Lower leg skin (tissue), 4 donors: Measurements from ENCODE around the gene CEP57. TPM values are rescaled to one million over a fixed set of nuclear protein-coding genes. Genes with fewer than 3 reads are reported as not detected.
"Not testable (repeated sequence)": the region's sequence is repeated elsewhere in the genome, so short reads cannot be mapped to it uniquely, and the experiment has no call there.

Experiments
- DNase-seq, 2 donors: peaks; one replicate each; pipeline ENCODE4 v3.0.0-alpha.2; 2019; ENCODE audit warnings: low spot score in 2 of 2
- H3K4me3 ChIP-seq: fragments of 200-600 bp; sonication (generic); 2 replicates; pipeline ENCODE4 v1.5.1; 2017; ENCODE audit warnings: mild to moderate bottlenecking, low read depth; ENCODE audit not compliant: poor library complexity, severe bottlenecking
- CTCF ChIP-seq, 3 donors: fragments of 450-650 bp; IDR thresholded peaks; one replicate each; pipeline ENCODE4 v1.5.1; 2016; ENCODE audit warnings: antibody characterized with exemption in 3 of 3, mild to moderate bottlenecking in 3 of 3, moderate library complexity in 2 of 3
- POLR2A ChIP-seq, 2 donors: fragments of 450-650 bp; IDR thresholded peaks; one replicate each; pipeline ENCODE4 v1.6.1; 2016 to 2017; ENCODE audit warnings: antibody characterized with exemption in 2 of 2, mild to moderate bottlenecking in 1 of 2, moderate library complexity in 1 of 2
- WGBS, 2 donors: methylation state at CpG; one replicate each; pipeline ENCODE4 v1.1.5; 2018; 5-methylcytosine and 5-hydroxymethylcytosine counted together
- intact Hi-C: fragments of 100-400 bp; cut with DNase I; formaldehyde crosslinking; loops from one replicate; pipeline ENCODE4 v1.15.0; 2023; ENCODE audit warnings: low total_unique reads
- total RNA-seq, 4 donors: library from RNA; depleted of rRNA; stranded (reverse); fragments of >200 nt; gene quantifications; one replicate each; pipeline ENCODE4 v1.1.0, GENCODE V29; 2016

The CEP57 gene
- total RNA-seq, 4 donors from 2014 or later = 19.7 to 31.4 (median 28.2) TPM

- WGBS, 2 donors = 86 to 88% methylated on average over 1 of the region's 1 CpG
- TF ChIP-seq POLR2A (IDR thresholded peaks at IDR 0.05) (no peak), CTCF (IDR thresholded peaks at IDR 0.05) (no peak)
- intact Hi-C loops = no loop called here
Observed at GRCh38 chr11:95799546-95799945, 9.2 kb downstream of the CEP57 start.

GRCh38 chr11:95800438-95800837, 10.1 kb downstream of the CEP57 start:
- WGBS, 2 donors = 93 to 95% methylated on average over 12 of the region's 12 CpGs
- TF ChIP-seq CTCF (IDR thresholded peaks at IDR 0.05) (no peak), POLR2A (IDR thresholded peaks at IDR 0.05) (no peak)
- no peak overlapping the region for H3K4me3 ChIP-seq
- DNase-seq = no peak
- intact Hi-C loops = no loop called here

More at GRCh38 chr11:95799546-95799945, 9.2 kb downstream of the CEP57 start:
- no peak overlapping the region for H3K4me3 ChIP-seq
- no peak for DNase-seq

GRCh38 chr11:95802806-95803205, 12.5 kb downstream of the CEP57 start:
- intact Hi-C loops = no loop called here
- DNase-seq = no peak
- TF ChIP-seq CTCF (IDR thresholded peaks at IDR 0.05) (no peak), POLR2A (IDR thresholded peaks at IDR 0.05) (no peak)
- WGBS, 2 donors = 94 to 97% methylated on average over 1 of the region's 1 CpG
- H3K4me3 ChIP-seq = no peak overlapping the region

GRCh38 chr11:95803973-95804372, 13.7 kb downstream of the CEP57 start:
- no peak for DNase-seq
- 96 to 99% methylated on average over 2 of the region's 2 CpGs for WGBS, 2 donors
- TF ChIP-seq POLR2A (IDR thresholded peaks at IDR 0.05) (no peak), CTCF (IDR thresholded peaks at IDR 0.05) (no peak)
- no peak overlapping the region for H3K4me3 ChIP-seq
- intact Hi-C loops = no loop called here

GRCh38 chr11:95805869-95806268, 15.6 kb downstream of the CEP57 start:
- H3K4me3 ChIP-seq = no peak overlapping the region
- TF ChIP-seq POLR2A (IDR thresholded peaks at IDR 0.05) = no peak
- no peak for TF ChIP-seq CTCF (IDR thresholded peaks at IDR 0.05)
- DNase-seq = no peak
- 84 to 87% methylated on average over 2 of the region's 2 CpGs for WGBS, 2 donors
- intact Hi-C loops = no loop called here

- intact Hi-C loops, H3K4me3 ChIP-seq, DNase-seq: not testable (repeated sequence)
- whole genome bisulfite sequencing, 2 donors = 97 to 100% methylated on average over 6 of the region's 6 CpGs
Observed at GRCh38 chr11:95806464-95806863, 16.2 kb downstream of the CEP57 start.

- H3K4me3 ChIP-seq, DNase-seq, intact Hi-C loops: not testable (repeated sequence)
- 91 to 93% methylated on average over 4 of the region's 4 CpGs for WGBS, 2 donors
Observed at GRCh38 chr11:95811052-95811451, 20.8 kb downstream of the CEP57 start.
